ENCODE results near the gene NOSTRIN.

NOSTRIN gene

GRCh38 chr2:168773128-168773527 is 29.3 kb upstream of the NOSTRIN start:
- TF ChIP-seq SIN3A (IDR thresholded peaks at IDR 0.05; ENCODE audit: borderline replicate concordance, insufficient read depth, low read length) (no peak), POLR2AphosphoS5 (IDR thresholded peaks at IDR 0.05; ENCODE audit: low read depth, low read length) (no peak), FOXP2 (optimal IDR thresholded peaks at IDR 0.05; ENCODE audit: borderline replicate concordance, extremely low read depth, extremely low read length, insufficient read depth) (no peak), REST (IDR thresholded peaks at IDR 0.05; ENCODE audit: insufficient read depth in 1 of 2, low read depth in 2 of 2, low read length in 2 of 2) (no peak), TAF1 (IDR thresholded peaks at IDR 0.05; ENCODE audit: borderline replicate concordance, insufficient read depth, low read length) (no peak)

GRCh38 chr2:168773719-168774521 is 28.5 kb upstream of the NOSTRIN start:
- TF ChIP-seq SIN3A (IDR thresholded peaks at IDR 0.05; ENCODE audit: borderline replicate concordance, insufficient read depth, low read length) = no peak
- no peak for TF ChIP-seq REST (IDR thresholded peaks at IDR 0.05; ENCODE audit: insufficient read depth in 1 of 2, low read depth in 2 of 2, low read length in 2 of 2)
- no peak for TF ChIP-seq TAF1 (IDR thresholded peaks at IDR 0.05; ENCODE audit: borderline replicate concordance, insufficient read depth, low read length)
- no peak for TF ChIP-seq FOXP2 (optimal IDR thresholded peaks at IDR 0.05; ENCODE audit: borderline replicate concordance, extremely low read depth, extremely low read length, insufficient read depth)
- TF ChIP-seq POLR2AphosphoS5 (IDR thresholded peaks at IDR 0.05; ENCODE audit: low read depth, low read length) = no peak

GRCh38 chr2:168775837-168776236 is 26.6 kb upstream of the NOSTRIN start:
- no peak for TF ChIP-seq POLR2AphosphoS5 (IDR thresholded peaks at IDR 0.05; ENCODE audit: low read depth, low read length)
- TF ChIP-seq TAF1 (IDR thresholded peaks at IDR 0.05; ENCODE audit: borderline replicate concordance, insufficient read depth, low read length) = no peak
- no peak for TF ChIP-seq REST (IDR thresholded peaks at IDR 0.05; ENCODE audit: insufficient read depth in 1 of 2, low read depth in 2 of 2, low read length in 2 of 2)
- no peak for TF ChIP-seq FOXP2 (optimal IDR thresholded peaks at IDR 0.05; ENCODE audit: borderline replicate concordance, extremely low read depth, extremely low read length, insufficient read depth)
- TF ChIP-seq SIN3A (IDR thresholded peaks at IDR 0.05; ENCODE audit: borderline replicate concordance, insufficient read depth, low read length) = no peak

- TF ChIP-seq REST (IDR thresholded peaks at IDR 0.05; ENCODE audit: insufficient read depth in 1 of 2, low read depth in 2 of 2, low read length in 2 of 2) (no peak), TAF1 (IDR thresholded peaks at IDR 0.05; ENCODE audit: borderline replicate concordance, insufficient read depth, low read length) (no peak), FOXP2 (optimal IDR thresholded peaks at IDR 0.05; ENCODE audit: borderline replicate concordance, extremely low read depth, extremely low read length, insufficient read depth) (no peak), POLR2AphosphoS5 (IDR thresholded peaks at IDR 0.05; ENCODE audit: low read depth, low read length) (no peak), SIN3A (IDR thresholded peaks at IDR 0.05; ENCODE audit: borderline replicate concordance, insufficient read depth, low read length) (no peak)
Measured at GRCh38 chr2:168780669-168781071, 21.8 kb upstream of the NOSTRIN start.

Measured in PFSK-1 (cell line).